ENCODE data around the gene YPEL2. TPM values are rescaled to one million over a fixed set of nuclear protein-coding genes. Genes with fewer than 3 reads are reported as not detected.
A peak's percentile ranks its signal among the peaks of the same experiment; 100 is the strongest.

YPEL2 gene
- polyA plus RNA-seq, 3 donors, result 21.5 to 63.1 (median 25.1) TPM

- H3K36me3 Mint-ChIP-seq, result no peaks in the 10 kb centered on the region
- Histone ChIP-seq H3K4me2 (replicated peaks; ENCODE audit: extremely low read depth, low read length, poor library complexity, severe bottlenecking) (no peak overlapping the region), H3K79me2 (ENCODE audit: insufficient read depth, low read length) (no peaks in the 10 kb centered on the region), H2AFZ (ENCODE audit: insufficient read depth, low read depth, low read length, poor library complexity, severe bottlenecking) (no peak overlapping the region), H3K9me3 (replicated peaks in 1 of 2; ENCODE audit: control insufficient read depth in 1 of 2, insufficient read depth in 1 of 2, low read length in 2 of 2) (no peaks in the 10 kb centered on the region), H3K36me3 (replicated peaks in 1 of 2; ENCODE audit: control insufficient read depth in 1 of 2, insufficient read depth in 2 of 2, low read length in 2 of 2) (no peaks in the 10 kb centered on the region), H3K27me3 (ENCODE audit: control insufficient read depth in 2 of 2, insufficient read depth in 2 of 2, low read length in 2 of 2) (no peaks in the 10 kb centered on the region), H3K9ac (ENCODE audit: insufficient read depth, low read length, poor library complexity, severe bottlenecking) (no peak overlapping the region), H4K20me1 (ENCODE audit: insufficient read depth, low read length) (no peaks in the 10 kb centered on the region), H3K4me1 (ENCODE audit: control insufficient read depth in 1 of 2, insufficient read depth in 2 of 2, low read length in 2 of 2) (peaks cover 71% of the 10 kb centered on the region in 2 donors), H3K4me3 (replicated peaks in 1 of 3; ENCODE audit: low read depth in 2 of 3, low read length in 3 of 3) (no peak overlapping the region), H3K27ac (ENCODE audit: low read depth in 1 of 2, low read length in 2 of 2) (peak overlapping the region in 1 of 2 donors; percentile 72)
- no peak overlapping the region for H3K4me3 Mint-ChIP-seq
- peaks cover 0 to 3% (median 0%) of the 10 kb centered on the region in 7 donors for H3K9me3 Mint-ChIP-seq
- no peak for TF ChIP-seq CTCF (IDR thresholded peaks at IDR 0.05)
- peaks cover 65% of the 10 kb centered on the region for H3K4me1 Mint-ChIP-seq
- H3K27ac Mint-ChIP-seq, result peak overlapping the region in 6 of 7 donors; percentile 68 to 91 (median 84)
- WGBS (ENCODE audit: insufficient coverage), result no CpG with 5 or more reads among the region's 3 CpGs
- DNase-seq, result no peak
- H3K27me3 Mint-ChIP-seq (ENCODE audit: low read depth in 3 of 3), result peaks cover 2 to 6% (median 2%) of the 10 kb centered on the region in 3 donors
- intact Hi-C loops (cut with micrococcal nuclease), result no loop called here
Observed at GRCh38 chr17:59434429-59434828, 103.0 kb downstream of the YPEL2 start.

- H3K4me1 Mint-ChIP-seq, result peaks cover 70% of the 10 kb centered on the region
- intact Hi-C loops (cut with micrococcal nuclease), result loop anchor here (5.0 kb wide), 2 partner anchors 58 to 63 kb away; no protein-coding TSS in a partner anchor
- Histone ChIP-seq H3K79me2 (ENCODE audit: insufficient read depth, low read length) (no peaks in the 10 kb centered on the region), H2AFZ (ENCODE audit: insufficient read depth, low read depth, low read length, poor library complexity, severe bottlenecking) (no peak overlapping the region), H3K4me1 (ENCODE audit: control insufficient read depth in 1 of 2, insufficient read depth in 2 of 2, low read length in 2 of 2) (peaks cover 71 to 73% of the 10 kb centered on the region in 2 donors), H3K4me2 (replicated peaks; ENCODE audit: extremely low read depth, low read length, poor library complexity, severe bottlenecking) (peak overlapping the region; percentile 28), H3K4me3 (replicated peaks in 1 of 3; ENCODE audit: low read depth in 2 of 3, low read length in 3 of 3) (peak overlapping the region in 1 of 3 experiments; percentile 13), H3K27me3 (ENCODE audit: control insufficient read depth in 2 of 2, insufficient read depth in 2 of 2, low read length in 2 of 2) (no peaks in the 10 kb centered on the region), H3K27ac (ENCODE audit: low read depth in 1 of 2, low read length in 2 of 2) (peak overlapping the region in 1 of 2 donors; percentile 72), H4K20me1 (ENCODE audit: insufficient read depth, low read length) (no peaks in the 10 kb centered on the region), H3K36me3 (replicated peaks in 1 of 2; ENCODE audit: control insufficient read depth in 1 of 2, insufficient read depth in 2 of 2, low read length in 2 of 2) (no peaks in the 10 kb centered on the region), H3K9ac (ENCODE audit: insufficient read depth, low read length, poor library complexity, severe bottlenecking) (no peak overlapping the region), H3K9me3 (replicated peaks in 1 of 2; ENCODE audit: control insufficient read depth in 1 of 2, insufficient read depth in 1 of 2, low read length in 2 of 2) (no peaks in the 10 kb centered on the region)
- H3K4me3 Mint-ChIP-seq, result peak overlapping the region in 1 of 2 donors; percentile 71
- peak; percentile 63 to 90 (median 88) for DNase-seq
- H3K9me3 Mint-ChIP-seq, result no peaks in the 10 kb centered on the region
- TF ChIP-seq CTCF (IDR thresholded peaks at IDR 0.05), result no peak
- no peaks in the 10 kb centered on the region for H3K36me3 Mint-ChIP-seq
- H3K27me3 Mint-ChIP-seq (ENCODE audit: low read depth in 3 of 3), result peaks cover 2 to 6% (median 2%) of the 10 kb centered on the region in 3 donors
- WGBS (ENCODE audit: insufficient coverage), result no CpG with 5 or more reads among the region's 2 CpGs
- H3K27ac Mint-ChIP-seq, result peak overlapping the region; percentile 66 to 91 (median 84)
Observed at GRCh38 chr17:59435238-59435637, 103.8 kb downstream of the YPEL2 start.

Measured in CD14-positive monocyte (primary cell).